ENCODE measurements around the gene ZNF219.

ZNF219 gene

DNA sequence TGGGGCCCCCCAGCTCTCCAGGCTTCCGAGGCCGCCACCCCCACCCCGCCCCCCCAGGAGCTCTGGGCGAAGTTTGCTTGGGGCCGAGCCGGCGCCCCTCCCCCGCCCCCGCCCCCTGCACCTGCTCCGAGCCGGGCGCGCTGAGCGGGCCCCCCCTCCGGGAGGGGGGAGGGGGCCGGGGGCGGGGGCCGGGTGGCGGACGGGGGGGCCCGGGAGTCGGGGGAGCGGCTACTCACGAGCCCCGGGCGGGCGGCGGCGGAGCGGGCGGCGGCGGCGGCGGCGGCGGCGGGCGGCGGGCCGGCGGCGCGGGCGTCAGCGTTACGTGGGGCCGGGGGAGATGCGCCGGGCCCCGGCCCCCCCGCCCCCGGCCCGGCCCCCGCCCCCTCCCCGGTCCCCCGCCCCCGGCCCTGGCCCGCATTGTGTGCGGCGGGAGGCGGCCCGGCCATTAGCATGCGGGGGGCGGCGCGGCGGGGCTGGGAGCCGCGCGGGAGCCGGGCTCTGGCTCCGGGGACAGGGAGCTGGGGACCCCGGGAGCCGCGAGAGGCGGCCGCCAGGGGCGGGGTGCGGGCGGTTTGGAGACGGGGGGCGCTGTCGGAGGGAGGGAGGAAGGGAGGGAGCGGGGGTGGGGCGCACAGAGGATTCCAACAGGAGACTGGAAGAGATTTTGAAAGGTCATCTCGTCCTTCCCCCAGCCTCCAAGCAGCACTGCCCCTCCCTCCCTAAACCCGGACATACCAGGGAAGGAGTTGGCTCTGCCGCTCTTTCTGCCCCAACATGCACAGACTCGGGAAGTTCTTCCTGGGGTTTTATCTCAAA, at the start of gene ZNF219:
ZNF219 (minus strand) TSS at position 580 of the 816 bp plus-strand sequence. CDS start 5,064 bp downstream, outside the sequence.
- no peak for DNase-seq (ENCODE audit: low spot score)

DNA sequence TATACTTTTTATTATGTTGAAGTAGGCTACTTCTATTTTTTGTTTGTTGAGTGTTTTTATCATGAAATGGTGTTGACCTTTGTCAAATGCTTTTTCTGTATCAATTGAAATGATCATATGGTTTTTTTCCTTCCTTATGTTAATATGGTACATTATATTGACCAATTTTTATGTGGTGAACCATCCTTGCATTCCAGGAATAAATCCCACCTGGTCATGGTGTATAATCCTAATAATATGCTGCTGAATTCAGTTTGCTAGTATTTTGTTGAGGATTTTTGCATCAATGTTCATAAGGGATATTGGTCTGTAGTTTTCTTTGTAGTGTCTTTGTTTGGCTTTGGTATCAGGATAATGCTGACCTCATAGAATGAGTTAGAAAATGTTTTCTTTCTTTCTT, 47.0 kb upstream of the ZNF219 start:
- no peak for DNase-seq (ENCODE audit: low spot score)

DNA sequence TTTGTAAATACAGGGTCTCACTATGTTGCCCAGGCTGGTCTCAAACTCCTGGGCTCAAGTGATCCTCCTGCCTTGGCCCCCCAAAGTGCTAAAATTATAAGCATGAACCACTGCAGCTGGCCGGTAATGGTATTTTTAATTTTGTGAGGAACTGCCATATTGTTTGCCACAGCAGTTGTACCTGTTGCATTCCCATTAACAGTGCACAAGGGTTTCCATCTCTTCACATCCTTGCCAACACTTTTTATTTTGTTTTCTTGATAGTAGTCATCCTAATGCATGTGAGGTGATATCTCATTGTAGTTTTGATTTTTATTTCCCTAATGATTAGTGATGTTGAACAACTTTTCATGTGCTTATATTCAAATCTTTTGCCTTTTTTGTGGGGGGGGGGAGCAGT, 43.9 kb upstream of the ZNF219 start:
- no peak for DNase-seq (ENCODE audit: low spot score)

DNA sequence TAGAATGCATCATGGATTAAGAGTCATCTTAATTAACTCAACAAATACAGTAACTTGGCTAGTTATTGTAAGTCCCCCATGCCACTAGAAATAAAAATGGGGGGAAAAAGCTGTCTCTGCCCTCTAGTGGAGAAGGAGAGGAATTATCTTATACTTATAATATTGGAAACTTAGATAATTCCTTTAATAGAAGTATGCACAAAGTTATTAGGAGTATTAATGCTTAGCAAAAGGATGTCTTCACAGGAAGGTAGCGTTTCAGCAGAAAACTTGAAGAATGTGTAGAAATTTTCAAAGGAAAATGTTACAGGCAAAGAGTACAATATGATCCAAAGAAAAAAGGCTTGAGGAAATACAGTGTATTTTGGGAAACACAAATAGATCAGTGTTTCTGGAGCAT, 37.6 kb upstream of the ZNF219 start:
- no peak for DNase-seq (ENCODE audit: low spot score)

DNA sequence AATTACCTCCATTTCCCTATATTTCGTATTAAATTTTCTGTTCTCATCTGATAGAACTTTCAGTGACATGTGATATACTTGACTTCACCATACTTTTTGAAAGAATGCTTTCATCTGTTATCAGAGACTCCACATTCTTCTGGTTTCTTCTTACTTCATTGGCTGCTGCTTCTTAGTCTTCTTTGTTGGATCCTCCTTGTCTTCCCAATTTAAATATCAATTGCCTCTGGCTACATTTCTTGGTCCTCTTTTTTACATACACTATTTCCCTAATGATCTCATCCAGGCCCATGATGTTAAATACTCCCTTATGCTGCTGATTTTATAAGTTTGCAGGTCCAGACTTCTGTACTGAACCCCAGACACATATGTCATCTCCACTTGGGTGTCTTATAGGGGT, 35.4 kb upstream of the ZNF219 start:
- DNase-seq (ENCODE audit: low spot score), result no peak

DNA sequence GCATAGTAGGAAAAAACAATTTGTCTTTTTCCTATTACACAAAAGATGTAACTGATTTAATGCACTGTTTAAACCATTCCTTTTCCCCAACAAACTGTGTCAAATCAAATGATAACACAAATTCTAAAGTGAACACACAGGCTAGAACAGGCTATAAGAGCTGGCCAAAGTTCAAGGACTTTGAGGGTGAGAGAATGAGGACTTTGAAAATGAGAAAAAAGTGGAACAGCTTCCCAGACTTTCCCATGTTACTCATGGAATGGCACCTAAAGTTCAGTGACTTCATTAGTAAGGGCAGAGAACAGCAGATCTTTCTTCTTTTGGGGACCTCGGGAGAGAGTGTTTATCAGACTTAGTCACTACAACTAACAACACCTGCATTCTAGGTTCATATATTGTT, 25.0 kb upstream of the ZNF219 start:
- no peak for DNase-seq (ENCODE audit: low spot score)

DNA sequence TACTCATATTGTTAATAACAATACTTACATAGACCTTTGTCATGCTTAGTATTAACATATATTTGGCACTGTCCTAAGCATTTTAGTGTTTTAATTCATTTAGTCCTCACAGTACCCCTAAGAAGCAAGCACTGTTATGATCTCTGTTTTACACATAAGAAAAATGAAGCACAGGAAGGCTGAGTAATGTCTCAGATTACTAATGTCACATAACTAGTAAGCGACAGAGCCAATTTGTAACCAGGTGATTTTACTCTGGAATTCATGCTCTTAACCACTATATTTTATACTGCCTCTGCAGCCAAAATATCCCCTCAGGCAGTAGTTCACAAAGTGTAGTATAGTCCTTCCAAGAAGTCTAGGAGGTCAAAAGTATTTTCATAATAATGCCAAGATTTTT, 22.7 kb upstream of the ZNF219 start:
- DNase-seq (ENCODE audit: low spot score), result no peak

DNA sequence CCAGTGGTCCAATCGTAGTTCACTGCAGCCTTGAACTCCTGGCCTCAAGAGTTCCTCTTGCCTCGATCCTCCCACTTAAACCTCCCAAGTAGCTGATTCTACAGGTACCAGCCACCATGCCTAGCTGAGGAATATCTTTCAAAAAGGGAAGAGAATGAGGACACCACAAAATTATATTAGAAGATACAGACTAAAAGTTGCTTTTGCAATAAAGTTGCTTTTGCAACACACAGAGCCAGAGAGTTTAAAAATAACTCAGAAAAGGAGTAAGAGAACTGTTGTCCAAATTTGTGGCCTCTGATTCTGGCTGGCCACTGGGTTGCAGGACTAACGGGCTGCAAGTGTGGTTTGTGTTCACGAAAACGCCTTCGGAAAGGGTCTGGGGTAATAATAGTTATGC, 22.2 kb upstream of the ZNF219 start:
- no peak for DNase-seq (ENCODE audit: low spot score)

DNA sequence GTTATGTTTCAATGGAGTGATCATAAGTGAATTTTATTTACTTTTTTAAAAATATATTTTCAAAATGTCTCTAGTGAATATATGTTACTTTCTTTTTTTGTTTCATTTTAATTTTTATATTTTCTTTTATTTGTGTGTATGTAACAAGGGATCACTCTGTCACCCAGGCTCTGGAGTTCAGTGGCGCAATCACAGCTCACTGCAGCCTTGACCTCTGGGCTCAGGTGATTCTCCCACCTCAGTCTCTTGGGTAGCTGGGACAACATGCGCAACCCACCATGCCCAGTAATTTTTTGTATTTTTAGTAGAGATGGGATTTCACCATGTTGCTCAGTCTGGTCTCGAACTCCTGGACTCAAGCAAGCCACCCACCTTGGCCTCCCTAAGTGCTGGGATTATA, 20.5 kb upstream of the ZNF219 start:
- DNase-seq (ENCODE audit: low spot score), result no peak

DNA sequence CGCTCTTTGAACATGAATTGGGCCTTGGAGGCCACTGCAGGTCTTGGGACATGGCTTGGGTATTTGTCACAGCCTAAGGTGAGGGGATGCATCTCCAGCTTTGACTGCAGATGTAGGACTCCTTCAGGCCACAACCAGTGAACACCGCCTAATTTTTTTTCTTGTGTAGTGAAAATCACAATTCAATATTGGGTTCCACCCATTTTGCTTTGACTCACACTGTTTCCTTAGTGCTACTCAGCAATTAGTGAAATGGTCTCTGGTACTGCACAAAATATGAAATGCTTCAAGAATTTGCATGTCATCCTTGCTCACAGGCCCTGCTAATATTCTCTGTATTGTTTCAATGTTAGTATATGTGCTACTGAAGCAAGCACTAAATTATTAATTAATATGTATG, 14.9 kb upstream of the ZNF219 start:
- no peak for DNase-seq (ENCODE audit: low spot score)

DNA sequence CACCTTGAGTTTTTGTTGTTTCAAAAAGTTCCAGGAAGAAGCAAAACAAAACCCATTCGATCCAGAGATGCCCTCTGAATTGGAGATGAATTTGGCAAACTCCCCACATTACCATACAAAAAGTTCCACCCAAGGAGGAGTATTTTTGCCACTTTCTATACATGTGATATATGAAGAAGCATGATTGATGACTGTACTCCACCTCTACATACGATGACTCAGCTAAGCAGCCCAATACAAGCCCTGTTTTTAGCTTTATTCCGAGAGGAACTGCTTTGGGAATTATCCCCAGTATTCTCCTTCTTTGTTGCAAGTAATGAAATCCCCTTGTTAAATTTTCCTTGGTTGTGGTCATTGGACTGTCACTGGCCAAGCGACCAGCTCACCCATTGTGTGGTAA, 13.8 kb upstream of the ZNF219 start:
- DNase-seq (ENCODE audit: low spot score), result no peak

DNA sequence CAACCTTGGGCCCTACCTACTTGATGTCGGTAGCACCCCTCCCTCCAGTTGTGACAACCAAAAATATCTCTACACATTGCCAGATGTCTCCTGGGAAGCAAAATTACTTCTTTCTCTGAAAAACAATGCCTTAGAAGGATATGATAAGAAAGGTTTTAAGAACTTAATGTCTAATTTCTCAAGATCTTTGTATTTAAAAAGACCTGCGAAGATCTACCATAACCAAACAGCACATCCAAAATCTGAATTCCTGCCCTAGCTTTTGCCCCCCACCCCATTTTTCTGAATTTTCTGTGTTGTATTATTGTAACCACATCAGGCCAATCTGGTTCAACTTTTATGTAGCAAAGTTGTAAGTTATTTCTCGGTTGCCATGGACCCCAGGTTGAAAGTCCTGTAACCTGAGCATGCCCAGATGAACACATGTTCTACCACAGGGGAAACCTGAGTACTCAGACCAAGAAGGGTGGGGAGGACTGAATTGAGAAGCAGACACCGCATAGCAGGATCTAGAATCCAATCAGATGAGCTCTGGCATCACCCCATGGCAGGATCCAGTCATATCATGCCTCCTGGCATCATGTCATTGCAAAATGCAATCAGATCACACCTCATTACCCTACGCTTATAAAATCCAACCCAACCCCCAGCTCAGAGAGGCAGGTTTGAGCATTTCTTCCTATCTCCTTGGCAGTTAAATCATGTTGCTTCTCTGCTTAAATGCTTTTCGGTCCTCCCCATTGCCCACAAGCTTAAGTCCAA, 11.1 kb upstream of the ZNF219 start:
- no peak for DNase-seq (ENCODE audit: low spot score)

DNA sequence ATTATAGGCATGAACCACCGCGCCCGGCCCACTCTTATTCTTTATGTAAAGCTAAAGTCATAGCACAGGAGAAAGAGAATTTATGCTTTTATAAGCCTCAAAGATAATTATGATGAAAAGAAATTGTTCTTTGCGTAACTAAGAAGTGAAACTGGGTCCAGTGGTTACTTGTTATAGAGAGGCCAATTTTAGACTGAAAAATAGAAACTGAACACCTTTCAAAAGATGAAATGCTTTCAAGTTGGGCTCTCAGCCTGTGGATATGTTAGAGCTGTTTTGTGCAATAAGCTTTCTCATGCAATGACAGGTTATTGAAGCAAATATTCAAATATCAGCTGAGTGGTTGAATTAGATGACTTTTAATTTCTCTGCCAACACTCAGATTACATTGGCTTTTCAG, 10.3 kb upstream of the ZNF219 start:
- DNase-seq (ENCODE audit: low spot score), result no peak

DNA sequence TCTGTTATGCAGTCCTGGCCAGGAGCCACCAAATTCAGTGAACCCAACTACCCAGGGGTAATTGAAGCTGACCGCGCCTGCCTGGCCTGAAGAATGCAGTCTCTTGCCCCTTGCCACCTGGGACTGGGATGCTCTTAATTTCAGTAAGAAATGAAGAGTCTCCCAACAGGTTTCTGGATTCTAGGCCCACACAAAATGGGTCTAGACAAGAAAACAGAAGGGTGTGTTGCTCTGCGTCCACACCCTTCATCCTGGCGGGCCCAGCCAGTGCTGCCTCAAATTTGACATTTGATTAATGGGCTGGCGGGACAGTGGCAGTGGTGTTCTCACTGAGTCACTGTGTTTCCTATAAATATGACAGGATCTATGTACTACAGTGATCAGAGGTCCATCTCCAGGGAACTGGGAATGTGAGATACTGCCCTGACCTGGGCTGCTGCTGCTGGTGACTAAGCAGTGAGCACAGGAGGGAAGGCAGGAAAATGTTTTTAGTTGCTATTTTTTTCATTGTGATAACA, 8.9 kb upstream of the ZNF219 start:
- DNase-seq (ENCODE audit: low spot score), result no peak

DNA sequence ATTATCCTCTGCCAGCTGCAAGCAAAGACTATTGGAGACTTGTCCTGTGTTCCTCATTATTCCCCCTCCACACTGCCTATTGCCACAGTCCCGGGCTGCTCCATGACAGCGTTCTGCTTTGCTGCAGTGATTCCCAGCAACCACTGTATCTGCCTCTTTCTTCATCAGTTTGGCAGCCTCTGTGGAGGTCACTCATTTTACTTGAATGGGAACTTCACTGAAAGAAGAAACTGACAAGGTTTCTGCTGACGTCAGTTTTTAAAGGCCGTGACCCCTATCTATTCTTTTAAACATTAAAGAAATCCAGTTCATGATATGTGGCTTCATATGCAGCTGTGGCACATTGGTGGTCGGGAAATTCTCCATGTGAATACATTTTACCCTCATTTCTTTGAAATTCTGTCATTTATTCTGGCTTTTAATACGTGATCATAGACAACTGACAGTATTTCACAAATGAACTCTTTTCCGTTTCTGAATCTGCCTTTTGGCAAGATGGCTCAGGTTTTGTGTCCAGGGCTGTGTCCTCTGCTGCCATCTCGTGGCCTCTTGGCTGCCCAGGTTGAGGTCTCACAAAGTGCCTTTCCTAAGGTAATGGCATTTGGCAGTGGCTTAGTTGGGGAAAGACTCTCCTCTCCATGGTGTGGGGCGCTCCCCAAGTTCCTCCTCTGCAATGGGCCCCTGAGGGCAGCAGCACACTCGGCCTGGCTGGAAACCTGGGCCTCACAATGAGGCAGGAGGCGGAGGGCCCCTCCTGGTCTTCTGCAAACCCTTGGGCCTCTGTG, 8.2 kb upstream of the ZNF219 start:
- peak; percentile 79 for DNase-seq (ENCODE audit: low spot score)

DNA sequence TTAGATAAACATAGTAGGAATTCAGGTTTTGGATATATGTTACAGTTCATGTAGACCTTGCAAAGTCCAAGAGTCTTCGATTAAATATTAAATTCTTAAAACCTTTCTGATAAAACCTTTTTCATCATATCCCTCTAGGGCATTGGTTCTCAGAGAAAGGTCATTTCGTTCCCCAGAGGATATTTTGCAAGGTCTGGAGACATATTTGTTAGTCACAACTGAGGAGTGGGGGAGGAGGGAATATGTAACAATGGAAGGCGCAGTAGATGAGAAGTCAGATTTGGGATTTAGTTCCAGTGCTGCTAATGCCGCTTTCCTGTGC, 7.7 kb upstream of the ZNF219 start:
- no peak for DNase-seq (ENCODE audit: low spot score)

DNA sequence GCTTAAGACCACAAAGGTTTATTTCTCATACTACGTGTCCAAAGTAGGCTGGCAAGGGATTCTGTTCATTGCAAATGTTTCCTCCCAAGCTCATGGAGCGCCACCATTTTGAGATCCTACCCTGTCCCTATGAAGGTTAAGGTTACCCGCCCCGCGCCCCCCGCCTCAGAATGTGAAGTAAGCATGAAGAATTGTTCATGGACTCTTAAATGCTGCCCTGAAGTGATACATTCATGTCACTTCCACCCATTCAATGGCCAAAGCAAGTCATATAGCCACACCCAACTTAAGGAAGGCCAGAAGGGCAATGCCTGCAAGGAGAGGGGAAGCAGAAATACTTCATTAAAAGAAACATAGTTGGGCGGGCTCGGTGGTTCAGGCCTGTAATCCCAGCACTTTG, 6.6 kb upstream of the ZNF219 start:
- no peak for DNase-seq (ENCODE audit: low spot score)

DNA sequence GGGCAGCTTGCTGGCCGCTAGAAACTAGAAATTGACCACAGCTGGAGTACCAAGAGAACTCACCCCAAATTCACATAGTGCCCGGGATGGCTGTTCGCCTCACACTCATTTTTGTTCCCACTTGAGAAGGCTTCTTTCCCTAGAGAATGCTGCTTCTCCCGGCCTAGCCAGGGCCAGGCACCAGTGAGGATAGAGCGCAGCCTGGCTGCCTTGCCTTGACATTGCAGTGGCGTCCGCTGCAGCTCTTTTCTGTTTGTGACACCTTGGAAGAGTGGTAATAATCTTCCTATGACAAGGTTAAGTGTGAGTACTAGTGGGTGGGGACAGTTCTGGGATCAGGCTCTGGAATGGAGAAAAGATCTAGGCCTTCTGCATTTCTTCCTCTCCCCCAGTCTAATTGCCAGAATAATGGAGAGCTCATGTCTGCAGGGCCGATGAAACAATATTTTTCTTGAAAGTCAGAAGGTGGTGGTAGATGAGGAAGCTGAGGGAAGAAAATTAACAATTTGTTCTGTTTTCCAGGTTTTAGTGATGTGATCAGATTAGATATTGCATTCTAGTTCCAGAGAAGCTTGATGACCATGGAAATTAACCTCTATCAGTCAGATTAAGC, 6.1 kb upstream of the ZNF219 start:
- peak; percentile 85 for DNase-seq (ENCODE audit: low spot score)

DNA sequence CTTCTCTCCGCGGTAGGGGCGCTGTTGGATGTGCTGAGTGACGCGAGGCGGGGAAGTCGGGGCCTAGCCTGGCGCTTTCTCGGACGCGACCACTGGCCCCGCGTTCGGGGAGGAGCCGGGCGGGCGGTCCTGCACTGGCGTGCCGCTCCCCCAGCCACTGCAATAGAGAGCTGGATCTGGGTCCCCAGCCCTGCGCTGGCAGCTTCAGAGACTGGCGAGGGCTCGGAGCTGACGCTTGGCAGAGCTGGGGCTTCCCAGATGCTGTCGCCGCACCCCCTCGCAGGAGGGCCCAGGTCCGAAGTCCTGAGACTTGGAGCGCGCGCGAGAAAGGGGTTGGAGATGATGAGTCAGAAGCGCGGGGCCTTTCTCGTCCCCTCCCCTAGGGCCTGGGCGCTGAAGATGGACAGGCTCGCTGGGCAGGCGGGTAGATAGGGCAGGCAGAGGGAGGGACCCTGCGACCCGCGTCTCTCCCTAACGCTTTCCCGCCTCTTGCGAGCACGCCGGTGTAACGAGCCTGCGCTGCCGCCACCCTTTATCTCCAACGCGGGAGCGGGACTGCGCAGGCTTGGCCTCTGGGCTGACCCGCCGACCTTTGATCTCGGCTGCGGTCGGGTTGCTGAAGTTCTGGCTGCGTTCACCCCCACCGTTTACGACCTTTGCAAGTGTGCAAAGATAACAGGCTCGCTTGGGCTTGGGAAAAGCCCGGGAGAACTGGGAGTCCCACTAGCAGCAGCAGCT, 5.4 kb upstream of the ZNF219 start:
- peak; percentile 98 for DNase-seq (ENCODE audit: low spot score)

DNA sequence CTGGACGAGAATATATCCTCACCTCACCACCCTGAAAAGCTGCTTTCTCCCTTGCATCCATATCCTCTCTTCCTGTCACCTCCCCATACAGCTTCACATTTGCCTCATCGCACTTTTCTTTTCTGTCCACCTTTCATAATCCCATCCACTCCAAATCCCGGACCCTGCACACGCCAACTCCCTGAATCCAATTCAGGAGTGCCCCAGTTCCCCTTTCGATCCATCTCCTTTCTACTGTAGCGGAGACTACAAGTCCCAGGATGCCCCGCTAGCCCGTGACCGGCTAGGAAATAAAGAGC, 4.9 kb upstream of the ZNF219 start:
- no peak for DNase-seq (ENCODE audit: low spot score)

DNA sequence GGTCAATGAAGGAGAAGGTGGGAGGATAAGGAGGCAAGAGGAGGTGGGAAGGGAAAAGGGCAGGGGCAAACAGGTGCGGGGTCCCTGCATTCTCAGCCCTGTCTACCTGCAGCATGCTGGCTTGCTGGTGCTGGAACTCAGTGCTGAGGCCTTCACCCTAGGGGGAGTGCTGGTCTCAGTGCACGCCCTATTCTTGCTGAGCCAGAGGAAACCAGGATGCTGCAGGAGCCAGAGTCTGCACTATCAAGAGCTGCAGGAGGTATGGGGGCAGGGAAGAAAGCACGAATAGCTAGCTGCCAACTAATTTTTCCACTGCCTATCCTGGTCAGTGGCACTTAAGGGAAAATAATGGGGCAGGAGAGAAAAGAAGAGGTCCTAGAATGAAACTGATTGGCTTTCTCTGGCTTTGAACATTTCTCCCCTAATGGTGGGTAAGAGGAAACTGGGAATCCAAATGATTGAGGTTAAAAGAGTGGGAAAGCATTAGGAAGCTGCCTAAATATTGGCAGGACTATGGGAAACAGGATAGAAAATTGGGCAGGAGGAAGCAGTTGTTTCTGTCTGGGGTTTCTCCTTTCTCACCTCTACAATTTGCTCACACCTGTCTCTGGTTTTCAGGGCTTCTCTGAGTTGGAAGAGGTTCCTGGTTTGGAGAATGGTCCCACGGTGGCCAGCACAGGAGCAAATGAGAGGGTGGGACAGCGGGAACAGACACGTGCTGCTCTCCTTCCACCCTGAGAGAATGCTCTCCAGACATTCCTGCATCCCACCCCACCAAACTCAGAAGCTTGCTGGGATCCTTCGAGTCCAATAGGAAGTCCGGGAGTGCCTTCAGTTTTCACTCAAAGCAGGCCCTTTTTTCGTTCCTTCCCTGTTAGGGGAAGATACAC, 4.3 kb upstream of the ZNF219 start:
- no peak for DNase-seq (ENCODE audit: low spot score)
